ENCODE results near the gene ZNF71.
A peak's percentile ranks its signal among the peaks of the same experiment; 100 is the strongest.

The ZNF71 gene

DNA sequence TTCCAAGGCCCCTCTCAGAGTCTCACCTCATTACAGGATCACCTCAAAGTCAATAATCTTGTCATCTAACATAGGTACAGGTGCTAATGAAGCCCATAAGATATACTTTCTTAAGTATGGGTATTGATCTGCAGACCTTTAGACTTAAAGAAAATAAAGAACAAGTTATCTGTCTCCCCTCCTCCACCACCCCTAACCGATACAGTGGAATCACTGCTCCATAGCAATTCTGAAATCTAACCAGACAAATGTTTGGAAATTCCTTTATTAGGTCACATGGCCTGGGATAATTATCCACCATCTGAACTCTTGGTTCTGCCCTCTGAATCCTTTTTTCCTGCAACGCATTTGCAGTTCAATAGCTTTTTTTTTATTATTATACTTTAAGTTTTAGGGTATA is 32.3 kb upstream of the ZNF71 start:
- no peaks in the 10 kb centered on the region for H3K27me3 ChIP-seq (ENCODE audit: insufficient read depth, poor library complexity, severe bottlenecking)
- no peak overlapping the region for H3K27ac ChIP-seq (replicated peaks)
- TF ChIP-seq, protein P1, sequence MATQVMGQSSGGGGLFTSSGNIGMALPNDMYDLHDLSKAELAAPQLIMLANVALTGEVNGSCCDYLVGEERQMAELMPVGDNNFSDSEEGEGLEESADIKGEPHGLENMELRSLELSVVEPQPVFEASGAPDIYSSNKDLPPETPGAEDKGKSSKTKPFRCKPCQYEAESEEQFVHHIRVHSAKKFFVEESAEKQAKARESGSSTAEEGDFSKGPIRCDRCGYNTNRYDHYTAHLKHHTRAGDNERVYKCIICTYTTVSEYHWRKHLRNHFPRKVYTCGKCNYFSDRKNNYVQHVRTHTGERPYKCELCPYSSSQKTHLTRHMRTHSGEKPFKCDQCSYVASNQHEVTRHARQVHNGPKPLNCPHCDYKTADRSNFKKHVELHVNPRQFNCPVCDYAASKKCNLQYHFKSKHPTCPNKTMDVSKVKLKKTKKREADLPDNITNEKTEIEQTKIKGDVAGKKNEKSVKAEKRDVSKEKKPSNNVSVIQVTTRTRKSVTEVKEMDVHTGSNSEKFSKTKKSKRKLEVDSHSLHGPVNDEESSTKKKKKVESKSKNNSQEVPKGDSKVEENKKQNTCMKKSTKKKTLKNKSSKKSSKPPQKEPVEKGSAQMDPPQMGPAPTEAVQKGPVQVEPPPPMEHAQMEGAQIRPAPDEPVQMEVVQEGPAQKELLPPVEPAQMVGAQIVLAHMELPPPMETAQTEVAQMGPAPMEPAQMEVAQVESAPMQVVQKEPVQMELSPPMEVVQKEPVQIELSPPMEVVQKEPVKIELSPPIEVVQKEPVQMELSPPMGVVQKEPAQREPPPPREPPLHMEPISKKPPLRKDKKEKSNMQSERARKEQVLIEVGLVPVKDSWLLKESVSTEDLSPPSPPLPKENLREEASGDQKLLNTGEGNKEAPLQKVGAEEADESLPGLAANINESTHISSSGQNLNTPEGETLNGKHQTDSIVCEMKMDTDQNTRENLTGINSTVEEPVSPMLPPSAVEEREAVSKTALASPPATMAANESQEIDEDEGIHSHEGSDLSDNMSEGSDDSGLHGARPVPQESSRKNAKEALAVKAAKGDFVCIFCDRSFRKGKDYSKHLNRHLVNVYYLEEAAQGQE (IDR thresholded peaks at IDR 0.05; ENCODE audit: insufficient replicate concordance, low read depth) = no peak
- TF ChIP-seq SPI1 (IDR thresholded peaks at IDR 0.05; ENCODE audit: borderline replicate concordance, low read depth) (no peak), CTCF (IDR thresholded peaks at IDR 0.05; ENCODE audit: insufficient read depth, low read length) (no peak), GABPA (IDR thresholded peaks at IDR 0.05; ENCODE audit: low read depth) (no peak), POLR2AphosphoS5 (IDR thresholded peaks at IDR 0.05; ENCODE audit: low read depth) (no peak)
- no peak for DNase-seq (ENCODE audit: low read depth in 1 of 2, low spot score in 1 of 2)
- H3K4me3 ChIP-seq (replicated peaks; ENCODE audit: insufficient read depth, low read length) = no peak overlapping the region

DNA sequence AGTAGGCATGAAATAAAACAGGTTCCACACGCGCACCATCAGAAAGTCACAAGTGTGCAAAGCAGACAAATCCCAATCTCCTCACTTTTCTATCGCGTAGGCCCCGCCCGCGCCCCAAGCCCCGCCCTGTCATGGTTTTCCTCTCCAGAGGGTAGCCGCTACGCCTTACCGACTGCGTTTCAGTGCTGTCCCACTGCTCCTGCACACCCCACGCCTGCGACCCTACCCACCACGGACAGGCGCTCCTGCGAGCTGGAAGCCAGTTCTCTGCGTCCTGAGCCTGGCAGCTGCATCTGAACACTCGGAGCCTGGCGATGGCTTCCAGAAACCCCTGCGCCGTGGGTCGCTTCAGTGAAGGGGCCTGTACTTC is 28.2 kb upstream of the ZNF71 start:
- peak; percentile 35 to 65 for DNase-seq (ENCODE audit: low read depth in 1 of 2, low spot score in 1 of 2)
- Histone ChIP-seq H3K27ac (replicated peaks) (peak overlapping the region; percentile 79), H3K4me3 (replicated peaks; ENCODE audit: insufficient read depth, low read length) (peak overlapping the region; percentile 96), H3K27me3 (ENCODE audit: insufficient read depth, poor library complexity, severe bottlenecking) (no peaks in the 10 kb centered on the region)
- TF ChIP-seq GABPA (IDR thresholded peaks at IDR 0.05; ENCODE audit: low read depth) (no peak), POLR2AphosphoS5 (IDR thresholded peaks at IDR 0.05; ENCODE audit: low read depth) (no peak), CTCF (IDR thresholded peaks at IDR 0.05; ENCODE audit: insufficient read depth, low read length) (no peak), SPI1 (IDR thresholded peaks at IDR 0.05; ENCODE audit: borderline replicate concordance, low read depth) (no peak)
- TF ChIP-seq, protein P1 (IDR thresholded peaks at IDR 0.05; ENCODE audit: insufficient replicate concordance, low read depth) = no peak

DNA sequence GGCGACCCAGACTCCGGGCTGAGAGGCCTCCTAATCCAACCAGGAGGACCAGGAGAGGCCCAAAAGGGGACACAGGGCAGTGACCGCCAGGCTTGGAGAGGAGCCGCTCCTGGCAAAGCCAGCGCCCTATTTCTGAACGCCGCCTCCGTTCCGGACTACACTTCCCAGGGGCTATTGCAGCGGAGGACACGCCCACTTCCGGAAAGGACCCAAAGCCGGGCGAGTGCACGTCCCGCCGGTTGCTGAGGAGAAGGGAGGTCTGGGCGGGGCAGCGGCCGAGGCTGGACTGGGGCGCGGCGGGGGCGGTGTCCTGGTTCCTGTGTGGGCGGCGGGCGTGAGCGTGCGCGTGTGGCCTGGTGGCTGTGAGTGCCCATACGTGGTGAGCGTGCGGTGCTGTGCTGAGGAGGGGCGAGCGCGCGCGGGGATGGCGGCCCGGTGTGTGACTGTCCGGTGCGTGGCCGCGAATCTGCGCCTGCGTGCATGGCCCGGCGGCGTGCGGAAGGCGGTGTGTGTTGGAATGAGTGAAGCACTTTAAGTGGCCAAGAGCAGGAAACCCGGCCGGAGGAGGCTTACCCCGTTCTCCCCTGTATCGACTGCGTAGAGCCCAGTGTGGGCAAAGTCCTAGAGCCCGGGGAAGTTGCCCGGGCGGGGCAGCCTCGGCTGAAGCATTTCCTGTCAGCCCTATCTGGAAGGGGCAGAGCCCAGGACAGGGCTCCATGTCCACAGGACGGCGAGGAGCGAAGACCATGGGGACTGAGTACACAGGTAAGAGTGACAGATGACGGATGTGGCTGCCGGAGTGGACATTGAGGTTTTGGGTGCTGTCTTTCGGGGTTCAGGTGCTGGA is 27.6 kb upstream of the ZNF71 start, which contains the start of gene ZNF470:
TSS of gene ZNF470 (plus strand) at position 195 of the 847 bp plus-strand sequence. CDS start 2,844 bp downstream, outside the sequence.
- H3K4me3 ChIP-seq (replicated peaks; ENCODE audit: insufficient read depth, low read length) = peak within 1 kb of the TSS; percentile 96
- TF ChIP-seq GABPA (IDR thresholded peaks at IDR 0.05; ENCODE audit: low read depth) (peak; percentile 83), POLR2AphosphoS5 (IDR thresholded peaks at IDR 0.05; ENCODE audit: low read depth) (peak; percentile 75), SPI1 (IDR thresholded peaks at IDR 0.05; ENCODE audit: borderline replicate concordance, low read depth) (no peak), CTCF (IDR thresholded peaks at IDR 0.05; ENCODE audit: insufficient read depth, low read length) (no peak)
- TF ChIP-seq, protein P1 (IDR thresholded peaks at IDR 0.05; ENCODE audit: insufficient replicate concordance, low read depth) = no peak
- peak within 1 kb of the TSS; percentile 79 for H3K27ac ChIP-seq (replicated peaks)
- H3K27me3 ChIP-seq (ENCODE audit: insufficient read depth, poor library complexity, severe bottlenecking) = no peaks in the 10 kb centered on the region
- peak; percentile 85 to 97 for DNase-seq (ENCODE audit: low read depth in 1 of 2, low spot score in 1 of 2)
